Breast epithelium (tissue), 4 donors: Measurements from ENCODE around the gene ABTB2. TPM values are rescaled to one million over a fixed set of nuclear protein-coding genes. Genes with fewer than 3 reads are reported as not detected.

Source experiments
- DNase-seq, 2 donors: peaks; one replicate each; pipeline ENCODE4 v3.0.0-alpha.2; 2019; ENCODE audit warnings: low spot score in 2 of 2
- H3K27ac ChIP-seq, 2 donors: fragments of 200-600 bp; sonication (generic) in 1 of 2; one replicate each; pipeline ENCODE4 v1.5.1; 2016 to 2019; ENCODE audit warnings: mild to moderate bottlenecking in 1 of 2
- H3K27me3 ChIP-seq, 2 donors: fragments of 200-600 bp; sonication (generic) in 1 of 2; one replicate each; pipeline versions ENCODE4 v1.5.1 to v1.6.0; 2017 to 2019; ENCODE audit warnings: control low read depth in 1 of 2, mild to moderate bottlenecking in 1 of 2
- H3K36me3 ChIP-seq: fragments of 200-600 bp; one replicate; pipeline ENCODE4 v1.5.1; 2019
- H3K4me1 ChIP-seq, 2 donors: fragments of 200-600 bp; sonication (generic); one replicate each; pipeline ENCODE4 v1.5.1; 2016 to 2019; ENCODE audit warnings: control low read depth in 1 of 2
- H3K4me3 ChIP-seq, 3 donors: fragments of 200-600 bp; sonication (generic); 1 replicate in 2 of 3; 2 replicates in 1 of 3; pipeline ENCODE4 v1.5.1; 2016 to 2019; ENCODE audit warnings: mild to moderate bottlenecking in 3 of 3, moderate library complexity in 2 of 3
- H3K9me3 ChIP-seq, 2 donors: fragments of 200-600 bp; sonication (generic) in 1 of 2; one replicate each; pipeline ENCODE4 v1.5.1; 2016 to 2019; ENCODE audit warnings: control low read depth in 1 of 2
- POLR2A ChIP-seq: fragments of 450-650 bp; IDR thresholded peaks from one replicate; pipeline ENCODE4 v1.6.1; 2016; ENCODE audit warnings: antibody characterized with exemption, mild to moderate bottlenecking, moderate library complexity
- POLR2AphosphoS5 ChIP-seq, 3 donors: sonication (generic); formaldehyde crosslinking; IDR thresholded peaks; one replicate each; pipeline ENCODE4 v1.6.1; 2017; ENCODE audit warnings: antibody characterized with exemption in 3 of 3
- intact Hi-C: fragments of 100-400 bp; cut with DNase I; formaldehyde crosslinking; loops from one replicate; pipeline ENCODE4 v1.15.1; 2023; ENCODE audit warnings: low total_unique reads
- total RNA-seq, 3 donors: library from RNA; depleted of rRNA; stranded (reverse); fragments of >200 nt; gene quantifications; one replicate each; pipeline ENCODE4 v1.1.0, GENCODE V29; 2016
- TF ChIP-seq, protein P1 (sequence below), 3 donors: fragments of 450-650 bp; IDR thresholded peaks; one replicate each; pipeline ENCODE4 v1.5.1; 2016 to 2017; ENCODE audit warnings: antibody characterized with exemption in 3 of 3, mild to moderate bottlenecking in 3 of 3, moderate library complexity in 3 of 3

ABTB2 gene
- total RNA-seq, 3 donors from 2014 or later: 1.3 to 5.6 (median 1.9) TPM

DNA sequence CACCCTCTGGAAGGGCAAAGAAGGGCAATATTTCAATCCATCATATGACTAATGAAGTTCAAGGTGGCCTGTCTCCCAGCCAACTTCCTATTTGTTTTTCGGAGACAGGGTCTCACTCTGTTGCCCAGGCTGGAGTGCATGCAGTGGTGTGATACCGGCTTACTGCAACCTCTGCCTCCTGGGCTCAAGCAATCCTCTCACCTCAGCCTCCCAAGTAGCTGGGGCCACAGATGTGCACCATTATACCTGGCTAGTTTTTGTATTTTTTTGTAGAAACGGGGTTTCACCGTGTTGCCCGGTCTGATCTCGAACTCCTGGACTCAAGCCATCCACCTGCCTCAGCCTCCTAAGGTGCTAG is 13.4 kb downstream of the ABTB2 start:
- intact Hi-C loops: no loop called here
- H3K4me3 ChIP-seq: no peak overlapping the region
- no peak for DNase-seq
- H3K36me3 ChIP-seq: no peaks in the 10 kb centered on the region
- no peaks in the 10 kb centered on the region for H3K9me3 ChIP-seq
- TF ChIP-seq, protein P1, sequence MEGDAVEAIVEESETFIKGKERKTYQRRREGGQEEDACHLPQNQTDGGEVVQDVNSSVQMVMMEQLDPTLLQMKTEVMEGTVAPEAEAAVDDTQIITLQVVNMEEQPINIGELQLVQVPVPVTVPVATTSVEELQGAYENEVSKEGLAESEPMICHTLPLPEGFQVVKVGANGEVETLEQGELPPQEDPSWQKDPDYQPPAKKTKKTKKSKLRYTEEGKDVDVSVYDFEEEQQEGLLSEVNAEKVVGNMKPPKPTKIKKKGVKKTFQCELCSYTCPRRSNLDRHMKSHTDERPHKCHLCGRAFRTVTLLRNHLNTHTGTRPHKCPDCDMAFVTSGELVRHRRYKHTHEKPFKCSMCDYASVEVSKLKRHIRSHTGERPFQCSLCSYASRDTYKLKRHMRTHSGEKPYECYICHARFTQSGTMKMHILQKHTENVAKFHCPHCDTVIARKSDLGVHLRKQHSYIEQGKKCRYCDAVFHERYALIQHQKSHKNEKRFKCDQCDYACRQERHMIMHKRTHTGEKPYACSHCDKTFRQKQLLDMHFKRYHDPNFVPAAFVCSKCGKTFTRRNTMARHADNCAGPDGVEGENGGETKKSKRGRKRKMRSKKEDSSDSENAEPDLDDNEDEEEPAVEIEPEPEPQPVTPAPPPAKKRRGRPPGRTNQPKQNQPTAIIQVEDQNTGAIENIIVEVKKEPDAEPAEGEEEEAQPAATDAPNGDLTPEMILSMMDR (IDR thresholded peaks at IDR 0.05): no peak
- TF ChIP-seq POLR2A (no peak), POLR2AphosphoS5 (IDR thresholded peaks at IDR 0.05) (no peak)
- no peak overlapping the region for H3K27ac ChIP-seq
- H3K27me3 ChIP-seq: no peaks in the 10 kb centered on the region
- peaks cover 7 to 8% of the 10 kb centered on the region in 2 donors for H3K4me1 ChIP-seq

GRCh38 chr11:34343686-34344085 is 14.1 kb downstream of the ABTB2 start:
- intact Hi-C loops: no loop called here
- Histone ChIP-seq H3K36me3 (no peaks in the 10 kb centered on the region), H3K4me1 (peaks cover 7 to 8% of the 10 kb centered on the region in 2 donors), H3K4me3 (no peak overlapping the region), H3K9me3 (no peaks in the 10 kb centered on the region), H3K27me3 (no peaks in the 10 kb centered on the region), H3K27ac (no peak overlapping the region)
- TF ChIP-seq POLR2AphosphoS5 (IDR thresholded peaks at IDR 0.05): no peak
- TF ChIP-seq, protein P1 (IDR thresholded peaks at IDR 0.05): no peak
- no peak for TF ChIP-seq POLR2A
- DNase-seq: no peak

DNA sequence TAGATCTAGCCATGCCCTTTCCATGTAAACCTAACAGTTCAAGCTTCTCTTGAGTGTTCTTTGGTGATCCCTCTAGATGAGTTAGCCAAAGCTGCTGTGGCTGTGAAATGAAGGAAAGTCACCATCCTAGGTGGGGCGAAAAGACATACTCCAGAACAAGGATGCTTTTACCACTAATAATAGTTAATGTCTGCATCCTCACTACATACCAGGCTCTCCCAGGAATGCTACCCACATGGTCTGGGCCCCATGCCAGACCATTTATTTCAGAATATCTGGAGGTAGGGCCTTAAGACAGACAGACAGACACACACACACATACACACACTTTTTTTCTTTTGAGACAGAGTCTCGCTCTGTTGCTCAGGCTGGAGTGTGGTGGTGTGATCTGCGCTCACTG is 14.7 kb downstream of the ABTB2 start:
- TF ChIP-seq POLR2A (no peak), POLR2AphosphoS5 (IDR thresholded peaks at IDR 0.05) (no peak)
- TF ChIP-seq, protein P1 (IDR thresholded peaks at IDR 0.05): no peak
- peaks cover 7 to 8% of the 10 kb centered on the region in 2 donors for H3K4me1 ChIP-seq
- H3K27me3 ChIP-seq: no peaks in the 10 kb centered on the region
- H3K4me3 ChIP-seq: no peak overlapping the region
- no peak overlapping the region for H3K27ac ChIP-seq
- DNase-seq: no peak
- H3K36me3 ChIP-seq: no peaks in the 10 kb centered on the region
- no peaks in the 10 kb centered on the region for H3K9me3 ChIP-seq
- intact Hi-C loops: no loop called here

DNA sequence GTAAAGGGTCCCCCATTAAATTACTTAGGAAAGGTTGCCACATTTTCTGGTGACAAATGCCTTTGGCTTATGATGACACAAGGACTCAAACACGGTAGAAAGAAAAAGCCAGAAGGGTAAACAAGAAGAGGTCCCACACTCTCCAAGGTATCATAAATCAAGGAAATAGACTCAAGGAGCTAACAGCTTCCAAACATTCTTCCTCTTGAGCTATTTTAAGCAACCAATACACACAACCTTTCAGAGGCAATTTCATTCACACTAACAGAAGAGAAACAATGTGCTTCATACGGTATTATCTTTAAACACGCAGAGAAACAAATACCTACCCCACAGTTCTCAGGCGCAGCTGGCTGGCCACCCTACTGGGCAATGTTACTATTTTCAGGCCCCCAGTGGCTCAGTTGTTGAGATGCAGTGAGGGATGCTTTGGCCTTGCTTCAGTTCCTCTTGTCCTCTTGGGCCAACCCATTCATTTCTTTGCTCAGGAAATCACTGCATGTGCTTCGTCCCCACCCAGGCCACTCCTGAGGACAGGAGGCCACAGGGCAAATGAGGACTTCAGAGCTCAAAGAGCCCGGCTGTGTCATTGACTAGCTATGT is 15.8 kb downstream of the ABTB2 start:
- no peaks in the 10 kb centered on the region for H3K9me3 ChIP-seq
- H3K27ac ChIP-seq: peak overlapping the region; percentile 64 to 71
- no peak overlapping the region for H3K4me3 ChIP-seq
- DNase-seq: peak in 1 of 2 donors; percentile 26
- intact Hi-C loops: no loop called here
- no peaks in the 10 kb centered on the region for H3K27me3 ChIP-seq
- no peaks in the 10 kb centered on the region for H3K36me3 ChIP-seq
- TF ChIP-seq POLR2AphosphoS5 (IDR thresholded peaks at IDR 0.05): peak in 1 of 3 donors; percentile 55
- TF ChIP-seq, protein P1 (IDR thresholded peaks at IDR 0.05): no peak
- peaks cover 7 to 8% of the 10 kb centered on the region in 2 donors for H3K4me1 ChIP-seq

GRCh38 chr11:34341096-34341495 is 16.7 kb downstream of the ABTB2 start:
- no peak for DNase-seq
- no peaks in the 10 kb centered on the region for H3K36me3 ChIP-seq
- no peaks in the 10 kb centered on the region for H3K9me3 ChIP-seq
- peaks cover 3 to 7% of the 10 kb centered on the region in 2 donors for H3K4me1 ChIP-seq
- H3K27ac ChIP-seq: no peak overlapping the region
- intact Hi-C loops: no loop called here
- H3K4me3 ChIP-seq: no peak overlapping the region
- H3K27me3 ChIP-seq: no peaks in the 10 kb centered on the region
- TF ChIP-seq POLR2A (no peak), POLR2AphosphoS5 (IDR thresholded peaks at IDR 0.05) (no peak)
- TF ChIP-seq, protein P1 (IDR thresholded peaks at IDR 0.05): no peak
